HG02571 (cell line): ENCODE results near the gene CHAF1A.

Source experiments
- ATAC-seq: cut with Tn5 transposase; IDR thresholded peaks from one replicate; pipeline ENCODE4 v1.9.1; 2021; ENCODE audit warnings: mild to moderate bottlenecking, moderate library complexity; ENCODE audit not compliant: unreplicated experiment

The CHAF1A gene

GRCh38 chr19:4402171-4403004 lies at the start of gene CHAF1A:
TSS of gene CHAF1A (plus strand) at chr19:4402640. CDS start at chr19:4402763, 123 bp downstream.
- peak; percentile 76 for ATAC-seq

GRCh38 chr19:4352701-4353121 lies 49.7 kb upstream of the CHAF1A start:
- no peak for ATAC-seq

- ATAC-seq: no peak
Measured at GRCh38 chr19:4354282-4354681, 48.2 kb upstream of the CHAF1A start.

- no peak for ATAC-seq
Measured at GRCh38 chr19:4354897-4355296, 47.5 kb upstream of the CHAF1A start.

- ATAC-seq: no peak
Measured at GRCh38 chr19:4357095-4357797, 45.2 kb upstream of the CHAF1A start.

- ATAC-seq: no peak
Measured at GRCh38 chr19:4357921-4358326, 44.5 kb upstream of the CHAF1A start.

- ATAC-seq: no peak
Measured at GRCh38 chr19:4358709-4359626, 43.5 kb upstream of the CHAF1A start.

- no peak for ATAC-seq
Measured at GRCh38 chr19:4359627-4360000, 42.8 kb upstream of the CHAF1A start.

GRCh38 chr19:4360081-4360569 lies 42.3 kb upstream of the CHAF1A start:
- no peak for ATAC-seq

- ATAC-seq: no peak
Measured at GRCh38 chr19:4360641-4361151, 41.7 kb upstream of the CHAF1A start.

- ATAC-seq: no peak
Measured at GRCh38 chr19:4361152-4362046, 41.0 kb upstream of the CHAF1A start.

GRCh38 chr19:4362101-4362828 lies 40.2 kb upstream of the CHAF1A start:
- no peak for ATAC-seq

GRCh38 chr19:4362831-4363545 lies 39.5 kb upstream of the CHAF1A start:
- no peak for ATAC-seq

GRCh38 chr19:4363571-4364304 lies 38.7 kb upstream of the CHAF1A start:
- no peak for ATAC-seq

- ATAC-seq: no peak
Measured at GRCh38 chr19:4365341-4365740, 37.1 kb upstream of the CHAF1A start.

- ATAC-seq: no peak
Measured at GRCh38 chr19:4365791-4366665, 36.4 kb upstream of the CHAF1A start.
